Immature natural killer cell (primary cell): ENCODE data around the gene TAF5L. TPM values are rescaled to one million over a fixed set of nuclear protein-coding genes. Genes with fewer than 3 reads are reported as not detected.
A peak's percentile ranks its signal among the peaks of the same experiment; 100 is the strongest.

ENCODE experiments used
- DNase-seq, 3 donors: peaks; one replicate each; pipeline ENCODE4 v3.0.0; 2022; ENCODE audit warnings: mixed read lengths in 1 of 3
- H3K27ac Mint-ChIP-seq, 6 donors: one replicate each; pipeline ENCODE4 v1.8.0; 2020; ENCODE audit warnings: mixed read lengths in 6 of 6, mild to moderate bottlenecking in 5 of 6, inconsistent platforms in 4 of 6, moderate library complexity in 3 of 6
- H3K27me3 Mint-ChIP-seq, 3 donors: one replicate each; pipeline ENCODE4 v1.8.0; 2020 to 2021; ENCODE audit warnings: low read depth in 3 of 3, mild to moderate bottlenecking in 3 of 3, mixed read lengths in 3 of 3, moderate library complexity in 3 of 3, inconsistent platforms in 1 of 3
- H3K36me3 Mint-ChIP-seq, 3 donors: one replicate each; pipeline ENCODE4 v1.8.0; 2020; ENCODE audit warnings: mixed read lengths in 3 of 3, inconsistent platforms in 2 of 3, mild to moderate bottlenecking in 2 of 3
- H3K4me1 Mint-ChIP-seq, 2 donors: one replicate each; pipeline ENCODE4 v1.8.0; 2020; ENCODE audit warnings: inconsistent platforms in 2 of 2, mild to moderate bottlenecking in 2 of 2, mixed read lengths in 2 of 2, moderate library complexity in 1 of 2
- H3K4me3 Mint-ChIP-seq, 5 donors: one replicate each; pipeline ENCODE4 v1.8.0; 2020; ENCODE audit warnings: mild to moderate bottlenecking in 5 of 5, mixed read lengths in 5 of 5, inconsistent platforms in 3 of 5, moderate library complexity in 3 of 5
- H3K9me3 Mint-ChIP-seq, 6 donors: one replicate each; pipeline ENCODE4 v1.8.0; 2020; ENCODE audit warnings: mild to moderate bottlenecking in 6 of 6, mixed read lengths in 6 of 6, inconsistent platforms in 4 of 6, moderate library complexity in 3 of 6
- polyA plus RNA-seq, 3 donors: library from polyadenylated mRNA; unstranded; fragments of 300-500 nt; fragmentation: Illumina TruSeq; gene quantifications; one replicate each; pipeline ENCODE4 v1.2.3, GENCODE V29; 2021

TAF5L gene
- polyA plus RNA-seq, 3 donors from 2014 or later: 4.5 to 7.7 (median 6.2) TPM

- H3K36me3 Mint-ChIP-seq: peaks cover 15 to 60% (median 21%) of the 10 kb centered on the region in 3 donors
- no peaks in the 10 kb centered on the region for H3K4me1 Mint-ChIP-seq
- H3K27me3 Mint-ChIP-seq: no peaks in the 10 kb centered on the region
- no peak overlapping the region for H3K4me3 Mint-ChIP-seq
- no peak for DNase-seq
- H3K27ac Mint-ChIP-seq: no peak overlapping the region
- H3K9me3 Mint-ChIP-seq: no peaks in the 10 kb centered on the region
Observed at GRCh38 chr1:229655781-229656180, 29.9 kb upstream of the TAF5L start.

GRCh38 chr1:229653420-229653819 is 27.5 kb upstream of the TAF5L start:
- H3K4me3 Mint-ChIP-seq: no peak overlapping the region
- H3K9me3 Mint-ChIP-seq: no peaks in the 10 kb centered on the region
- no peaks in the 10 kb centered on the region for H3K4me1 Mint-ChIP-seq
- no peak overlapping the region for H3K27ac Mint-ChIP-seq
- peaks cover 17 to 63% (median 28%) of the 10 kb centered on the region in 3 donors for H3K36me3 Mint-ChIP-seq
- DNase-seq: no peak
- H3K27me3 Mint-ChIP-seq: no peaks in the 10 kb centered on the region

GRCh38 chr1:229651546-229651945 is 25.6 kb upstream of the TAF5L start:
- H3K4me3 Mint-ChIP-seq: no peak overlapping the region
- H3K9me3 Mint-ChIP-seq: no peaks in the 10 kb centered on the region
- no peaks in the 10 kb centered on the region for H3K4me1 Mint-ChIP-seq
- no peak overlapping the region for H3K27ac Mint-ChIP-seq
- H3K27me3 Mint-ChIP-seq: no peaks in the 10 kb centered on the region
- H3K36me3 Mint-ChIP-seq: peaks cover 17 to 62% (median 34%) of the 10 kb centered on the region in 3 donors
- DNase-seq: no peak

GRCh38 chr1:229650045-229650444 is 24.1 kb upstream of the TAF5L start:
- Mint-ChIP-seq H3K4me3 (no peak overlapping the region), H3K27me3 (peaks cover 0 to 2% (median 1%) of the 10 kb centered on the region in 3 donors), H3K36me3 (peaks cover 21 to 64% (median 33%) of the 10 kb centered on the region in 3 donors), H3K9me3 (no peaks in the 10 kb centered on the region), H3K27ac (no peak overlapping the region), H3K4me1 (no peaks in the 10 kb centered on the region)
- DNase-seq: no peak

GRCh38 chr1:229648406-229648805 is 22.5 kb upstream of the TAF5L start:
- H3K9me3 Mint-ChIP-seq: no peaks in the 10 kb centered on the region
- H3K4me1 Mint-ChIP-seq: no peaks in the 10 kb centered on the region
- no peak for DNase-seq
- H3K27ac Mint-ChIP-seq: no peak overlapping the region
- peaks cover 24 to 59% (median 24%) of the 10 kb centered on the region in 3 donors for H3K36me3 Mint-ChIP-seq
- H3K4me3 Mint-ChIP-seq: no peak overlapping the region
- H3K27me3 Mint-ChIP-seq: peaks cover 0 to 2% (median 1%) of the 10 kb centered on the region in 3 donors

- Mint-ChIP-seq H3K27me3 (peaks cover 0 to 3% (median 2%) of the 10 kb centered on the region in 3 donors), H3K27ac (peak overlapping the region in 1 of 6 donors; percentile 37), H3K4me1 (peaks cover 2 to 4% of the 10 kb centered on the region in 2 donors), H3K36me3 (peaks cover 16 to 47% (median 20%) of the 10 kb centered on the region in 3 donors), H3K4me3 (no peak overlapping the region), H3K9me3 (no peaks in the 10 kb centered on the region)
- no peak for DNase-seq
Observed at GRCh38 chr1:229645324-229645993, 19.5 kb upstream of the TAF5L start.

GRCh38 chr1:229643996-229644745 is 18.2 kb upstream of the TAF5L start:
- H3K36me3 Mint-ChIP-seq: peaks cover 11 to 45% (median 22%) of the 10 kb centered on the region in 3 donors

GRCh38 chr1:229642970-229643369 is 17.0 kb upstream of the TAF5L start:
- Mint-ChIP-seq H3K27ac (no peak overlapping the region), H3K27me3 (peaks cover 0 to 3% (median 2%) of the 10 kb centered on the region in 3 donors), H3K4me3 (no peak overlapping the region), H3K9me3 (no peaks in the 10 kb centered on the region), H3K4me1 (peaks cover 5 to 11% of the 10 kb centered on the region in 2 donors), H3K36me3 (peaks cover 9 to 37% (median 20%) of the 10 kb centered on the region in 3 donors)
- no peak for DNase-seq

More at GRCh38 chr1:229643996-229644745, 18.2 kb upstream of the TAF5L start:
- H3K4me1 Mint-ChIP-seq: peaks cover 5 to 11% of the 10 kb centered on the region in 2 donors
- peaks cover 0 to 3% (median 2%) of the 10 kb centered on the region in 3 donors for H3K27me3 Mint-ChIP-seq
- no peak overlapping the region for H3K4me3 Mint-ChIP-seq
- no peaks in the 10 kb centered on the region for H3K9me3 Mint-ChIP-seq
- DNase-seq: no peak
- no peak overlapping the region for H3K27ac Mint-ChIP-seq

- H3K9me3 Mint-ChIP-seq: no peaks in the 10 kb centered on the region
- H3K36me3 Mint-ChIP-seq: peaks cover 9 to 35% (median 21%) of the 10 kb centered on the region in 3 donors
- peaks cover 5 to 11% of the 10 kb centered on the region in 2 donors for H3K4me1 Mint-ChIP-seq
- DNase-seq: no peak
- H3K27ac Mint-ChIP-seq: no peak overlapping the region
- H3K4me3 Mint-ChIP-seq: no peak overlapping the region
- H3K27me3 Mint-ChIP-seq: peaks cover 0 to 3% (median 2%) of the 10 kb centered on the region in 3 donors
Observed at GRCh38 chr1:229642376-229642775, 16.5 kb upstream of the TAF5L start.

- no peak overlapping the region for H3K4me3 Mint-ChIP-seq
- H3K36me3 Mint-ChIP-seq: peaks cover 6 to 33% (median 21%) of the 10 kb centered on the region in 3 donors
- DNase-seq: no peak
- H3K27me3 Mint-ChIP-seq: peaks cover 0 to 3% (median 3%) of the 10 kb centered on the region in 3 donors
- no peak overlapping the region for H3K27ac Mint-ChIP-seq
- no peaks in the 10 kb centered on the region for H3K9me3 Mint-ChIP-seq
- peaks cover 5 to 11% of the 10 kb centered on the region in 2 donors for H3K4me1 Mint-ChIP-seq
Observed at GRCh38 chr1:229641306-229641705, 15.4 kb upstream of the TAF5L start.

- Mint-ChIP-seq H3K9me3 (no peaks in the 10 kb centered on the region), H3K36me3 (peaks cover 11 to 36% (median 21%) of the 10 kb centered on the region in 3 donors), H3K4me3 (no peak overlapping the region), H3K4me1 (peaks cover 5 to 11% of the 10 kb centered on the region in 2 donors), H3K27ac (peak overlapping the region in 1 of 6 donors; percentile 10), H3K27me3 (peaks cover 0 to 3% (median 2%) of the 10 kb centered on the region in 3 donors)
- no peak for DNase-seq
Observed at GRCh38 chr1:229640455-229640854, 14.5 kb upstream of the TAF5L start.

GRCh38 chr1:229637746-229638145 is 11.8 kb upstream of the TAF5L start:
- Mint-ChIP-seq H3K4me1 (peaks cover 5 to 11% of the 10 kb centered on the region in 2 donors), H3K27ac (no peak overlapping the region), H3K27me3 (peaks cover 0 to 2% (median 2%) of the 10 kb centered on the region in 3 donors), H3K36me3 (peaks cover 7 to 39% (median 18%) of the 10 kb centered on the region in 3 donors), H3K4me3 (no peak overlapping the region), H3K9me3 (no peaks in the 10 kb centered on the region)
- no peak for DNase-seq

- Mint-ChIP-seq H3K27me3 (peaks cover 0 to 2% (median 2%) of the 10 kb centered on the region in 3 donors), H3K9me3 (no peaks in the 10 kb centered on the region), H3K27ac (no peak overlapping the region), H3K4me3 (no peak overlapping the region), H3K36me3 (peaks cover 7 to 44% (median 18%) of the 10 kb centered on the region in 3 donors), H3K4me1 (peaks cover 5 to 11% of the 10 kb centered on the region in 2 donors)
- DNase-seq: no peak
Observed at GRCh38 chr1:229636042-229636441, 10.1 kb upstream of the TAF5L start.

GRCh38 chr1:229631966-229632365 is 6.0 kb upstream of the TAF5L start:
- H3K36me3 Mint-ChIP-seq: peaks cover 7 to 34% (median 9%) of the 10 kb centered on the region in 3 donors
- no peak for DNase-seq
- H3K4me3 Mint-ChIP-seq: no peak overlapping the region
- H3K4me1 Mint-ChIP-seq: peaks cover 6 to 18% of the 10 kb centered on the region in 2 donors
- no peak overlapping the region for H3K27ac Mint-ChIP-seq
- peaks cover 0 to 2% (median 0%) of the 10 kb centered on the region in 3 donors for H3K27me3 Mint-ChIP-seq
- no peaks in the 10 kb centered on the region for H3K9me3 Mint-ChIP-seq
